GM21528 (cell line): ENCODE results near the gene ZIC4.

Experiments used
- ATAC-seq: cut with Tn5 transposase; IDR thresholded peaks from one replicate; pipeline ENCODE4 v1.9.1; 2021; ENCODE audit warnings: mild to moderate bottlenecking, moderate library complexity; ENCODE audit not compliant: unreplicated experiment, low FRiP score

The ZIC4 gene

GRCh38 chr3:147406028-147406931 is at the start of gene ZIC4:
Gene ZIC4, minus strand, starts transcription at chr3:147406543. Its CDS starts 3,746 bp downstream, at chr3:147402797.
- no peak for ATAC-seq

GRCh38 chr3:147449669-147450068 is 43.3 kb upstream of the ZIC4 start:
- no peak for ATAC-seq

DNA sequence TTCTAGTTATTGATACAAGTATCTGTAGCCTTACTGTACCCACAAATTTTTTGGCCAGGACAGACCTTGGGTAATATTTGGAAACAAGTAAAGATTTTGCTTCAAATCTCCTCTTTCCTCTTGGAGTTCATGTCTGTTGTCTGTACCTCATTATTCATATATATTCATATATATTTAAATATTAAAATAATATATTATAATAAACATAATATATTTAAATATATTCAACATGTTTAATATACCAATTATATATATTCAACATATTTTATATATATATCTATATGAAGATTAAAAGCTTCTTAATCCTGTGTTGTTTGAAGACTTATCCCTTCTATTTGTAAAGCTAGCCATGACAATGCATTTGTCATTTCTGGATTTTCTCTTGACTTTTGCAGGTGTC is 40.9 kb upstream of the ZIC4 start:
- ATAC-seq, result no peak

DNA sequence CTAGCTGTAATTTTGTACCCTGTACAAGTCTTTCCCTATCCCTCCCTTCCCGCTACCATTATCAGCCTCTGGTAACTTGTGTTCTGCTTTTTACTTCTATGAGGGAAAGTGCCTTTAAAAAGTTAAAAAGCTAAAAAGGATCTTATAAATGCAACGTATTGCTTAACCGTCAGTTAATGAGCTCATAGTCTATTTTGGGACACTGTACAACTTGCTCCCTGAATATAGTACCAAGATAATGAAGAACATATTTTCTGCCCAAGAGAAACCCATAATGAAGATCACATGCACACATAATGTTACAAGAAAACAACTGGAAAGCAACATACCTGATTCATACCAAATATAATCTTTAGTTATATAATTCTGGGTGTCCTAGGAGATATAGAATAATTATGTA is 25.4 kb upstream of the ZIC4 start:
- ATAC-seq, result no peak

DNA sequence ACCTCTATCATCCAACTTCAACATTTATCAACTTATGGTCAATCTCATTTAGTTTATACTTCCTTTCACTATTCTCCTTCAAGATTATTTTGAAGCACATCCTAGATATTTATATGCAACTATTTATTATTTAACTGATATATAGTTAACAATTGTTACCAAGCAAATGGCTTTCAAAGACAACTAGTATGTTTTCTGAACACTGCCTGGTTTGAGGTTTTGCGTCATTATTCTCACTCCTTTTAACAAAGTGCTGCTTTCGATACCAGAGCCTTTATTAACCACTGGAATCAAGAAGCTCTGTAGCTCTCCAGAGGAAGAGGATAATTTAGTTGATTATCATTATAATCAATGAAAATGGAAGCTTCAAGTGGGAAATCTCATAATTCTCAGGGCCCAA is 22.4 kb upstream of the ZIC4 start:
- ATAC-seq, result no peak

DNA sequence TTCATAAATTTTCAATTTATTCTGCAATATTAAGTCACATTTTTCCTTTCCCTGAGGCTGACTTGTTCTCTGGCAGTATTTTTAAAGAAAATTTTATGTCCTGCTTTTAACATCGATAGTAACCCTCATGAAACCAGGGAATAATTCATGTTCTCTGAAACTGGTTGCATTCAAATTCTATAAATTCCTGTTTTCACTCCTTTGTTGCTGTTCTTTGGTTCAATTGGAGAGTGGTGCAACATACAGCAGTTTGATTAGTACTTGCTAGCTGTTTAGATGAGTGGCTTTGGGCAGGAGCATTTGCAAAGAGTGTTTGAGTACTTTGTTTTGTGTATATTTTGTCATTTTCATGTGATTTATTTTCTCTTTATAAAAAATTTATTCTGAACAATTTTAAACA is 22.0 kb upstream of the ZIC4 start:
- no peak for ATAC-seq

DNA sequence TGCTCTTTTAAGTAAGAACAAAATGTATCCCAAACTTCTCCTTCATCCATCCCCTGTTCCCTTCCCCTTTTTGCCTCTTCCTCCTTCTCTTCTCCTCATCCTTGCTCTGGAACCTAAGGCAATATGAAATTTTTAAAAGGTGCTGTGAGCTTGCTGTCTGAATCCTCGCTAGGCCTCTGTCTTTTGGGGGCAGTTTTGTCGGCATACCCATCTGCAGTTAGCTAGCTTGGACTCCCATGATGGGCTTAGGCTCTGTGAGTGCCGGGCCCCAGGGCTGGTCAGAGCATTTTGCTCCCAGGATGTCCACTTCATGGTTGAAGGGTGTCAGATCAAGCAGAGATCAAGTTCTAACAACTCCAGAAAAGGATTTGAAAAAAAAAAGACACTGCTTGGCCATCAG is 21.4 kb upstream of the ZIC4 start:
- ATAC-seq, result no peak

- ATAC-seq, result no peak
These were observed 20.6 kb upstream of the ZIC4 start for GRCh38 chr3:147426931-147427330.

GRCh38 chr3:147425388-147425850 is 19.1 kb upstream of the ZIC4 start:
- no peak for ATAC-seq

DNA sequence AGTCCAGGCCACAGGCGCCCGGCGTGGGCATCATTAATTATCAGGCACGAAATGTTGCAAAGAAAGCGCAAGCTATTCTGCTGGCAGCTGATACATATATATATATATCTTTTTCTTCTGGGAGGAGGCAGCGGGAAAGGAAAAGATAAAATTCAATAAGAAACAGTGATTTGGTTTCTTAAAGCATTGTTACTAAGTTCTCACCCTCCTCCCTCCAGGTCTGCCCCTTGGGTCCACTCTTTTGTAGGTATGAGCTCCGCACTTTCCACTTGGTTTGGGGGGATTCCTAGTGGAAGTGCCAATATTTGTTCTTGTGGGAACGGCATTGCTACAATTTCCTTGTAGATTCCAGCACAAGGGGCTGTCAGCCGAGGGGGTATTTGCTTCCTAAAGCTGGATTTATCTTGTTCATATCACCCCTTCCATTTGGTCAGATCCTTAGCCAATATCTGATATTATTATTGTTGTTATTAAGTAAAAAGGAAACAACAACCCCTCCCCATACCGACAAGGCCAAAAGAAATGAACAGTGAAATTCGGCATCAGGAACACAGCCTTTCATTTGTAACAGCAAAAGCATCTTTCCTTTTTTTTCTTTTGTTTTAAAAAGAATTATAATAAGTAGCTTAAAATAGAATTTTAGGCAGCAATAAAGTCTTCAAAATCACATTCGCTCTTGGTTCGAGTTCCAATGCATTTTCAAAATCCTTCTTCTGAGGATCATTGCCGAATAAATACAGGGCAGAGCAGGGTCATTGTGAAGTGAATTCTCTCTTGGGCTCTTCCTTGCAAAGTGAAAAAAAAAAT is 18.4 kb upstream of the ZIC4 start:
- ATAC-seq, result no peak

DNA sequence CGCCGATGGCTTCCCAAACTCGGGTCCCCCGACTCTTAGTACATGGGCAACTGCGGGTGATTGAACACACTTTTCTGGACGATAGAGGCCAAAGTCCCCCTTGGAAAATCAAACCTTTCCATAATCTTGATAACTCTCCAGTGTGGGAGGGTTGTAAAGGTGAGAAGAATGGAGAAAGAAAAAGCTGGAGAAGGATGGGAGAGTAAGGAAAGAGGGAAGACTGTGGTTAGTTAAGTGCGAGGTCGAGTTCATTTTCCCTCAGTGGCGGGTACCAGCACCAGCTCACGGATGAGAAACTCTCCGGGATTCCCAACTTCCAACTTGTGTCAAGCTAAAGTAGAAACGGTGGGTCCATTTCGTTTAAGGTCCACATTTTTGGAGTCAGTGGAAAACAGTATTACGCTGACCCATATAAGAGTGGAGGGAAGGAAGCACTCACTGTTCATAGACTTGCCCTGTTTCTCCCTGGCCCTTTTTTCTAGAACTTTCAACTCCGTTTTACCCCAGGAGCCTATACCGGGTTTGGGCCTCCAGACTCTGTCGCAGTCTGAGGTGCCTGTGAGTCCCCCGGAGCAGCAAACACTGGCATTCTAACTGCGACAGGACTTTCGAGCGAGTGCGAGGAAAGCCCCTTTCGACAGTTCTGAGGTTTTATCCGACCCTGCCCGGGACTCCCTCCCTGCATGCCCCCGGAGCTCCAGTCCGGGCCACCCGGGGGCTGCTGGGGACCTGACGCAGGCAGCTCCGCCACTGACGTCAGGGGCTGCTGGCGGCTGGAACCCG is 17.6 kb upstream of the ZIC4 start:
- no peak for ATAC-seq

GRCh38 chr3:147423537-147423797 is 17.1 kb upstream of the ZIC4 start:
- ATAC-seq, result no peak

DNA sequence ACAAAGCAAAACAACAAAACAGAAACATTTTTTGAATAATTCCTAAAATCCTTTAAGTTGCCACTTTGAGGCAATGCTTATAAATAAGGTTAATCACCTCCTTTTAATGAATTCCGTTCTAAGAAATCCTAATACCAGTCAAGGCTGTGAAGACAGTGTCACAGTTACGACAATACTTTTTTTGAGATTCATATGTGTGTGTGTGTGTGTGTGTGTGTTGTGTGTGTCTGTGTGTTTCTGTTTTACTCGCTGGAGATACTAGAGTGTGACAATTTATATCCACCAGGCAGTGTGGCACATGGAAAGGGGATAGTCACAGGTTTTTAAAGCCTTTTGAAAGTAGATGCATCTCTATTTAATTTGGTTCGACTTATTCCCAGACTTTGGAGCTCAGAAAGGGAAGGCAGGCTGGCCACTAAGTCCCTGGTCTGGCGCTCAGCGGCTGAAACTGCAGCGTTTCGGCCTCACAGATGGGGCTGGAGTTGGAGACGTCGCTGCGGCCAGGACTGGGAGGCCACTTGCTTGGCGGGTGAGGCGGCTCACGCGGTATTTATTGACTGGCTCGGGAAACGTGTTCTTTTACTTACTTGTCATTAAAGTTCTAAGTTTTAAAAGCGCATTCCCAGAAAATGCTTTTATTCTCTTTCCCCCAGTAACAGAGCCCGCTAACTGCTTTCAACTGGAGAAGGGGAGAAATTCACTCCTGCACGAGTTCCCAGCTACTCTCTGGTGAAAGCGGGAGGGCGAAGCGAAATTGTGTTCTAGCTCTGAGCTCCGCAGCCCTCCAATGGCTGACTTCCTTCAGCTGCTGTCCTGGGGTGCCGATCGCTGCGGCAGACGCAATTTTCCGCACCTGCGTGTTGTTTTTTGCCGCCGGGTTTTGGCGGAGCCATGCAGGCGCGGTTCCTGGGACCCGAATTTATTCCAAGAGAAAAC is 16.5 kb upstream of the ZIC4 start:
- ATAC-seq, result no peak

- no peak for ATAC-seq
These were observed 15.9 kb upstream of the ZIC4 start for GRCh38 chr3:147422196-147422595.

GRCh38 chr3:147421184-147421912 is 15.0 kb upstream of the ZIC4 start:
- ATAC-seq, result no peak

GRCh38 chr3:147420353-147421183 is 14.2 kb upstream of the ZIC4 start:
- ATAC-seq, result no peak

GRCh38 chr3:147419781-147420224 is 13.5 kb upstream of the ZIC4 start:
- ATAC-seq, result no peak
